HL-60 (cell line): Measurements from ENCODE around the gene ZBTB44.
"Not testable (repeated sequence)": the region's sequence is repeated elsewhere in the genome, so short reads cannot be mapped to it uniquely, and the experiment has no call there.

Experiments used
- POLR2AphosphoS5 ChIP-seq: IDR thresholded peaks from 2 replicates; pipeline ENCODE4 v1.6.1; 2012; ENCODE audit warnings: low read depth
- REST ChIP-seq: IDR thresholded peaks from 2 replicates; pipeline ENCODE4 v1.6.1; 2012; ENCODE audit warnings: low read depth; ENCODE audit not compliant: insufficient replicate concordance
- TF ChIP-seq, protein P1 (sequence below): IDR thresholded peaks from one replicate; pipeline ENCODE4 v1.5.1; 2011; ENCODE audit warnings: low read length, control low read depth, inconsistent platforms; ENCODE audit not compliant: insufficient read depth

DNA sequence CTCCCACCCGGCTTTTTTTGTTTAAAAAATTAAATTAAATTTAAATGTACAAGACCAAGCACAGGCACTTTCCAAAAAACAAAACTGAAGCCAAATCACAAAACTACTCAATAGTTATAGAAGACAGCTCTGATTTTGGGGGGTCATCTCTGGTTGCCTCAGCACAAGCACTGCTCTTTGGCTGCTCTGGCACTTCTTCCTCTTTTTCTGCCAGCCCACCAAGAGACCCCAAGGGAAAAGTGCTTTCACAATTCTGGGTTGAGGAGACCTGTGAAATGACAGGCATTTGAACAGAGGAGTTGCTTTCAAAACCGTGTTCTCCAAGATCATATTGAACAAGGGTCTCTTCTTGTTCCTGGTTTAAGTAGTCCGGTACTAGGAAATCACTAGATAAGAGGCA lies 80.8 kb downstream of the ZBTB44 start:
- TF ChIP-seq, protein P1, sequence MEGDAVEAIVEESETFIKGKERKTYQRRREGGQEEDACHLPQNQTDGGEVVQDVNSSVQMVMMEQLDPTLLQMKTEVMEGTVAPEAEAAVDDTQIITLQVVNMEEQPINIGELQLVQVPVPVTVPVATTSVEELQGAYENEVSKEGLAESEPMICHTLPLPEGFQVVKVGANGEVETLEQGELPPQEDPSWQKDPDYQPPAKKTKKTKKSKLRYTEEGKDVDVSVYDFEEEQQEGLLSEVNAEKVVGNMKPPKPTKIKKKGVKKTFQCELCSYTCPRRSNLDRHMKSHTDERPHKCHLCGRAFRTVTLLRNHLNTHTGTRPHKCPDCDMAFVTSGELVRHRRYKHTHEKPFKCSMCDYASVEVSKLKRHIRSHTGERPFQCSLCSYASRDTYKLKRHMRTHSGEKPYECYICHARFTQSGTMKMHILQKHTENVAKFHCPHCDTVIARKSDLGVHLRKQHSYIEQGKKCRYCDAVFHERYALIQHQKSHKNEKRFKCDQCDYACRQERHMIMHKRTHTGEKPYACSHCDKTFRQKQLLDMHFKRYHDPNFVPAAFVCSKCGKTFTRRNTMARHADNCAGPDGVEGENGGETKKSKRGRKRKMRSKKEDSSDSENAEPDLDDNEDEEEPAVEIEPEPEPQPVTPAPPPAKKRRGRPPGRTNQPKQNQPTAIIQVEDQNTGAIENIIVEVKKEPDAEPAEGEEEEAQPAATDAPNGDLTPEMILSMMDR: not testable (repeated sequence)
- TF ChIP-seq POLR2AphosphoS5, REST: not testable (repeated sequence)
